HG03432 (cell line): ENCODE measurements around the gene STK32C.
A peak's percentile ranks its signal among the peaks of the same experiment; 100 is the strongest.

Source experiments
- ATAC-seq: cut with Tn5 transposase; IDR thresholded peaks from one replicate; pipeline ENCODE4 v1.9.1; 2021; ENCODE audit warnings: mild to moderate bottlenecking, moderate library complexity; ENCODE audit not compliant: unreplicated experiment

Gene STK32C

DNA sequence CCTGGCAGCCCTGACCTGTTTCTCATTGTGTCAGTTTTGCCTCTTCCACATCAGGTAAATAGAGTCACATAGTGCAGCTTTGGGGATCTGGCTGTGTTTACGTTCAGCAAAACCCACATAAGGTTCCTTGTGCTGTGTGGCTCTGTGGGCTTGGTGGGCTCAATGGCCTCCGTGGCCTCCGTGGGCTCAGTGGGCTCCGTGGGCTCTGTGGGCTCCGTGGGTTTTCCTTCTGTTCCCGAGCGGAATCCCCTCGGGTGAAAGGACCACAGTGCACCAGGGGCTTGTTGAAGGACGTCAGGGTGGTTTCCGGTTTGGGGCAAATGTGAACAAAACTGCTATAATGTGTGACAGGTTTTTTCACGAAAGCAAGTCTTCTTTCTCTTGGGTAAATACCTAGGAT, 133.5 kb downstream of the STK32C start:
- no peak for ATAC-seq

GRCh38 chr10:132173185-132173584, 134.6 kb downstream of the STK32C start:
- ATAC-seq, result no peak

DNA sequence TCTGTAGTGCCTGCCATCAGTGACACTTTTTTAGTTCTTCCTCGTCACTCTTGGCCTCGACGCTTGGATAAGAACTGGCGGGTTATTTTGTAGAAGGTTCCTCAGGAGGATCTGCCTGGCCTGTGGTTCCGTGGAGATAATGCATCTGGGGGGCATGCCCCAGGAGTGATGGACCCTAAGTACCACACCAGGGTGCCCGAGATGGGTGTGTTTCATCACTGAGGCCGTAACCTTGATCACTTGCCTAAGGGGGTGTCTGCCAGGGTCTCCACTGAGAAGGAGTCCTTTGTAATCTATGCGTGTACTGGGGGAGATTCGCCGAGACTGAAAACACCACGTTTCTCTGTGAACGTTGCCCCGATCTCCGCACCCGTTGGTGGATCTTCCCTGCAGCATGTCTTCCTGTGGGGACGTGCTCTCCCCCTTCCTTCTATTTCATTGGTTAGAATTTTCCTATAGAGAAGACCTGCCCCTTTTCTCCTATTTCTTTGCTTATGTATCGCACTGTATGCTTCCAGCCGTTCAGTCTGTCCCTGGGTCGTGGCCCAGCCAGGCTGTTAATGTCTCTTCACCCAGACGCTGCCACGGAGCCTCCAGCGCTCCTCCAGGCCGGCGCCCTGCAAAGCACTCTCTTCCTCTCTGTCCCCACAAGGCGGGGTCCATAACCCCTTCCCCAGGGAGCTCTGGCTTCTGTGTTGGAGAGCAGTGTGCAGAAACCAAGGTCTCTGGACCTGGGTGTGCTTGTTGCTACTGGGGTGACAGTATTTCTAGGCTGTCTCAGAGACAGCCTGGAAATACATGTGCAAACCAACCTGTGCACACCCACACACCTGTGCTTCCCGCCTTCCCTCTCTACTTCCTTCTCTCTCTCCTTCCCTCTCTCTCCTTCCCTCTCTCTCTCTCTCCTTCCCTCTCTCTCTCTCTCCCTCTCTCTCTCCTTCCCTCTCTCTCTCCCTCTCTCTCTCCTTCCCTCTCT, 135.4 kb downstream of the STK32C start:
- no peak for ATAC-seq

GRCh38 chr10:132170561-132171361, 137.0 kb downstream of the STK32C start:
- no peak for ATAC-seq

GRCh38 chr10:132169766-132170560, 137.8 kb downstream of the STK32C start:
- no peak for ATAC-seq

- no peak for ATAC-seq
These were observed 138.6 kb downstream of the STK32C start for GRCh38 chr10:132169031-132169765.

DNA sequence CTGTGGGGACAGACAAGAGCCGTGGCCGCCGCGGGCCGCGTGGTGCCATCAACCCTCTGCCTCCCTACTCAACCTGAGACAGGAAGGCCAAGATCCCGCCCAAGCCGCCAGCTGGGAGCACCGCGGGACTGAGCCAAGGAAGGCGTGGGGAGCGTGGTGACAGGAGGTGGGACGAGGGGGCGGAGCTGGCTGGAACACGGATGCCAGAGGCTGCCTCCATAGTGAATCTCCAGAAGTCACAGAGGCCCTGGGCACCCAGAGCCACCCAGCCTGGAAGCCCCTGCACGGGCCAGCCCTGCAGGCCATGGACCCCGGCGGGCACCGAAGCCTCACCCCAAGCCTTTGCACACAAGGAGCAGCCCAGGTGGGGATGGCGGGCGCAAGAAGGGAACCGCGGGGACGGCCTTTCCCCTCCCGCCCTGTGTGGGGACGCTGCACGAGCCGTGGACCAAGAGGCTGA, 139.1 kb downstream of the STK32C start:
- ATAC-seq, result no peak

GRCh38 chr10:132167976-132168375, 139.8 kb downstream of the STK32C start:
- no peak for ATAC-seq

GRCh38 chr10:132167041-132167674, 140.6 kb downstream of the STK32C start:
- no peak for ATAC-seq

DNA sequence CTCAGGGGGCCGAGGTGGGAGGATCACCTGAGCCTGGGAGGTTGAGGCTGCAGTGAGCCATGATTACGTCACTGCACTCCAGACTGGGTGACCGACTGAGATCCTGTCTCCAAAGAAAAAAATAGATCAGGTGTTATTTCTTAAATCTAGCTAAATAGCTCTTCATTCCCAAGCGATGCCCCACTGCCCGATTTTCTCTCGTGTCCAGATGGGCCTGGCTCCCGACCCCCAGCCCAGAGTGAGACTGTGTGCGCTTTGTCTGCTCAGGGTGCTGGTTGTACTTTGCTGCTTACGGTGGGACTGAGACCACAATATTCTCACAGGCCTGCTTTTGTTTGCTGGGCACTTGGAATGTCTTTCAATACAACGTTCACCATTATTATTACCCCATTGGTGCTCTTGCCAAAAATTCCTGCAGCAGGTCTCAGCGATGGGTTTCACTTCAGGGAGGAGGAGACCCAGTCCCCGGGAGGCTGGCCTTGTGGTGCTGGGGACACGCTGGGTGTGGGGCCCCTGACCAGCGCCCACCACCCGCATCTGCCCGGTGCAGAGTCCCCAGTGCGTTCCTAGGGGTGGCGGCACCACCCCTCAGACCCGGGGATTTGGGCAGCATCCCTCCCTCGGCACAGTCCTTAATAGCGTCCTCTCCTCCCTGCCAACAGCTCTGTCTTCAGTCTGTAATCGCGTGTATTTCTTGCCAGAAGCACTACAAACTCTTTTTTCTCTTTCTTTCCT, 141.4 kb downstream of the STK32C start:
- no peak for ATAC-seq

DNA sequence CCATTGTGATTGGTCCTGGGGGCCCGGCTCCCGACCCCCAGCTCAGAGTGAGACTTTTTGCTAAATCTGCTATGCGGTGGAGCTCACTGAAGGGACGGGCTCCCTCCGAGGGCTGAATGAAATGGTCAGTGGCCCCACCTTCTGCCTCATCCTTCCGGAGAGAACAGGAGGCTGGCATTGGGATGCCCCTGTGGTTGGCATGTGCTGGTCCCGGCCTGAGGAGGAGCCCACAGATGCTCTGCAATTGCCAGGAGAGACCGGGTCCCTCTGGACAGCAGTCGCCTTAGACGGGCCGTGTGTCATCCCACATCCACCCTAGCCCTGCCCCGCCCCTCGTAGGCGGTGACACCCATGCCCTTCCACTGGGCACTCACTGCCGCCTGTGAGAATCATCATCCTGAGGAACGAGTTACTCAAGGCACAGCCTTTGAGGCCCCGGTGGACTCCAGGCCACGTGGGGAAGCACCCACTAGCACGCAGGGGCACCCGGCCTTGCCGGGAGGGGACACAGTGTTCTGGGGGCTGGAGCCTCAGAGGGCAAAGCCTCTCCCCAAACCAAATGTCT, 142.3 kb downstream of the STK32C start:
- no peak for ATAC-seq

DNA sequence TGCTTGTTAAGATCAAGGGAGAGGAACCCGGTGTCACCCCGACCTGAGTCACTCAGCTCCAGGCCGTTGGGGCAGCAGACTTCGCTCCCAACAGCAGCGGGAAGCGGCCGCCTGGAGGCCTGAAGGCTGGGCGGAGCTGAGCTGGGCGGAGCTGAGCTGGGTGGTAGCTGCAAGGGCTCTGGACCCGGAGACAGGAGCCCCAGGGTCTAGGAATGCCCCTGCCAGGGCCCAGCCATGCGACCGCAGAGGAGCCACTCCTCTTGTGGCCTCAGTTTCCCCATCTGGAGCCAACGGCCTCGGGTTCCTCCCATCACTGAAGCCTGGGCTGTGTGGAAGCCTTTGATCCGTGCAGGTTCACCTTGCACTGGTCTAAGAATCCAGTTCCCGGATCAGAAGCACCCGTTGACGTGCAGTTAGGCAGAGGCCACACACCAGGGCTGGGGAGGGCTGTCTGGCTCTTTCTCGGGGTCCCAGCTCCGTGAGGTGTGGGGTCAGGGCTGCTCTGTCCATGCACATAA, 142.9 kb downstream of the STK32C start:
- ATAC-seq, result no peak

DNA sequence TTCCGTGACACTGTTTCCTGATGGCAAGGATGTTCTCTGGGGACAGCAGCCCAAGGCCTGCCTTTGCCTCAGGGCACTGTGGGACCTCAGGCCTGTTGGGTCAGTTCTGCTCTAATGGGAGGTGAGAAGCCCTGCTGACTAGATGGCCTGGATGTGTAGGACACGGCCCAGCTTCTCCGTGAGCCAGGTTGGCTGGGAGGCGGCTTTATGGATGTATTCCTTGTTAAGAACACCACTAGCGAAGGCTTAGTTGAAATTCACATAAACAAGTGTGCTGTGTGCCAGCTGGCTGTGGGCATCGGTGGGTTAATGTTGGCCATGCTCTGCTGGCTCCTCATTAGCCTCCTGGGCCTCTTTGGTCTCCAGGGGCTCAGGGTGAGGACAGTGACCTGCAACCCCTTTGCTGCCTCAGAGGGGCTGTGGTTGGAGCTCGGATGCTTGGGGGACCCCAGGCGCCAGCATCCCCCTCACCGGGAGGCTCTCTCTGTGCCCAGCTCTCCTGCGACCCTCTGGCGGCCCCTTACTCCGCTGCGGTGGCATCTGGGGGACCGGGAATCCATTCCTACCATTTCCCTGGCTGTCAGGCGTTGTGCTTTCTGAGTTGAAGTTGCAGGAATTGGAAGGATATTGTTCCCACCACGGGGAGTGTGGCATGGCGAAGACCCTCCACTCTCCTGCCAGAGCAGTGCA, 143.8 kb downstream of the STK32C start:
- no peak for ATAC-seq

- ATAC-seq, result peak; percentile 70
These were observed 144.4 kb downstream of the STK32C start for GRCh38 chr10:132163278-132163765.

GRCh38 chr10:132162590-132163277, 145.0 kb downstream of the STK32C start:
- ATAC-seq, result no peak

- ATAC-seq, result no peak
These were observed 145.7 kb downstream of the STK32C start for GRCh38 chr10:132162021-132162531.
